A673 (cell line): ENCODE measurements around the gene WDR18. TPM values are rescaled to one million over a fixed set of nuclear protein-coding genes. Genes with fewer than 3 reads are reported as not detected.

Experiments
- BruUV-seq: library from RNA; stranded (reverse); fragments of 400-500 nt; replicated peaks from 2 replicates; lab custom pipeline; 2021; lab: Mats Ljungman, UMichigan
- CTCF ChIA-PET: fragments of 300-600 bp; sonication (Branson Sonifier 250); formaldehyde crosslinking; loops from one replicate; lab custom pipeline; 2022; ENCODE audit warnings: antibody characterized with exemption; lab: Charles Lee
- POLR2A ChIA-PET: fragments of 300-600 bp; sonication (Branson Sonifier 250); formaldehyde crosslinking; loops from one replicate; lab custom pipeline; 2022; ENCODE audit warnings: antibody characterized with exemption; ENCODE audit not compliant: low non-redundant PET; lab: Charles Lee
- DNase-seq: peaks from one replicate; pipeline ENCODE4 v3.0.0-alpha.2; 2015; ENCODE audit warnings: low spot score
- H3K27ac ChIP-seq: fragments of 200-600 bp; sonication (generic); 2 replicates; pipeline ENCODE4 v1.5.1; 2016; ENCODE audit warnings: mixed run types, low read depth, mild to moderate bottlenecking, mixed read lengths, antibody characterized with exemption, low read length; ENCODE audit not compliant: poor library complexity, severe bottlenecking
- H3K27me3 ChIP-seq: fragments of 200-600 bp; sonication (generic); replicated peaks from 2 replicates; pipeline ENCODE4 v1.6.1; 2017; ENCODE audit warnings: mixed run types, low read depth, mild to moderate bottlenecking, mixed read lengths, antibody characterized with exemption, low read length; ENCODE audit not compliant: insufficient read depth, poor library complexity
- H3K36me3 ChIP-seq: fragments of 200-600 bp; sonication (generic); 2 replicates; pipeline ENCODE4 v1.6.1; 2016; ENCODE audit warnings: mixed run types, mild to moderate bottlenecking, mixed read lengths, antibody characterized with exemption, low read length; ENCODE audit not compliant: insufficient read depth, poor library complexity, severe bottlenecking
- H3K4me1 ChIP-seq: fragments of 200-600 bp; sonication (generic); 2 replicates; pipeline ENCODE4 v1.6.1; 2017; ENCODE audit warnings: mixed run types, mild to moderate bottlenecking, mixed read lengths, antibody characterized with exemption, low read length; ENCODE audit not compliant: insufficient read depth, poor library complexity, severe bottlenecking
- H3K4me3 ChIP-seq: fragments of 200-600 bp; sonication (generic); 2 replicates; pipeline ENCODE4 v1.5.1; 2016; ENCODE audit warnings: low read depth, mixed run types, mild to moderate bottlenecking, mixed read lengths, low read length; ENCODE audit not compliant: poor library complexity, severe bottlenecking
- H3K9me3 ChIP-seq: fragments of 200-600 bp; sonication (generic); 2 replicates; pipeline ENCODE4 v1.6.1; 2016; ENCODE audit warnings: mixed run types, low read depth, mild to moderate bottlenecking, mixed read lengths, antibody characterized with exemption, low read length; ENCODE audit not compliant: poor library complexity, severe bottlenecking
- CTCF ChIP-seq: fragments of 300-800, 200-600 bp; sonication (generic); conservative IDR thresholded peaks from 2 replicates; pipeline ENCODE4 v1.5.1; 2017; ENCODE audit warnings: low read depth, mild to moderate bottlenecking, antibody characterized with exemption, low read length, moderate library complexity, mixed read lengths
- EZH2 ChIP-seq: fragments of 200-600 bp; sonication (generic); IDR thresholded peaks from 2 replicates; pipeline ENCODE4 v1.6.1; 2017; ENCODE audit warnings: borderline replicate concordance, low read depth, mild to moderate bottlenecking, mixed read lengths, antibody characterized with exemption, low read length; ENCODE audit not compliant: poor library complexity, severe bottlenecking
- intact Hi-C: fragments of 100-400 bp; cut with micrococcal nuclease; formaldehyde crosslinking; loops from one replicate; pipeline ENCODE4 v1.10.0; 2022; ENCODE audit not compliant: unreplicated experiment
- total RNA-seq: library from RNA; stranded (reverse); gene quantifications from 2 replicates; pipeline ENCODE4 v1.2.3, GENCODE V29; 2021

WDR18 gene
- total RNA-seq, 1 experiment from 2014 or later: 109 TPM

- POLR2A ChIA-PET: no interaction called here
- CTCF ChIA-PET: no interaction called here
- Histone ChIP-seq H3K27ac (peak overlapping the region; percentile 99), H3K4me1 (no peaks in the 10 kb centered on the region), H3K9me3 (no peaks in the 10 kb centered on the region), H3K4me3 (peak overlapping the region; percentile 92), H3K27me3 (no peaks in the 10 kb centered on the region), H3K36me3 (peaks cover 14% of the 10 kb centered on the region)
- DNase-seq: peak; percentile 90
- no TSS peak for BruUV-seq
- intact Hi-C loops: loop anchor here (10.0 kb wide), 3 partner anchors 77 to 217 kb away; partner anchors contain the start of genes ATP5F1D, GPX4 and MIDN
- no peak for TF ChIP-seq CTCF
- TF ChIP-seq EZH2: no peak
These were observed 44.1 kb downstream of the WDR18 start for GRCh38 chr19:1028062-1028926.

- POLR2A ChIA-PET: no interaction called here
- no peaks in the 10 kb centered on the region for H3K4me1 ChIP-seq
- H3K4me3 ChIP-seq: no peak overlapping the region
- H3K9me3 ChIP-seq: no peaks in the 10 kb centered on the region
- no peak overlapping the region for H3K27ac ChIP-seq
- peaks cover 23% of the 10 kb centered on the region for H3K36me3 ChIP-seq
- TF ChIP-seq EZH2 (no peak), CTCF (no peak)
- DNase-seq: no peak
- no TSS peak for BruUV-seq
- CTCF ChIA-PET: no interaction called here
- intact Hi-C loops: no loop called here
- H3K27me3 ChIP-seq: no peaks in the 10 kb centered on the region
These were observed 48.2 kb downstream of the WDR18 start for GRCh38 chr19:1032264-1032867.

- H3K36me3 ChIP-seq: peaks cover 26% of the 10 kb centered on the region
- BruUV-seq: no TSS peak
- ChIA-PET POLR2A (no interaction called here), CTCF (interaction anchor here (0.6 kb wide), 1 partner anchor 288 kb away, joined by 3 read pairs; no protein-coding TSS in a partner anchor)
- H3K27ac ChIP-seq: no peak overlapping the region
- TF ChIP-seq CTCF: no peak
- no peak for TF ChIP-seq EZH2
- no peak overlapping the region for H3K4me3 ChIP-seq
- peaks cover 7% of the 10 kb centered on the region for H3K4me1 ChIP-seq
- no peaks in the 10 kb centered on the region for H3K9me3 ChIP-seq
- intact Hi-C loops: no loop called here
- DNase-seq: no peak
- H3K27me3 ChIP-seq: no peaks in the 10 kb centered on the region
These were observed 52.0 kb downstream of the WDR18 start for GRCh38 chr19:1035998-1036621.
